GM12872 (cell line): ENCODE results near the gene PCNX4.
A peak's percentile ranks its signal among the peaks of the same experiment; 100 is the strongest.

Experiments used
- TF ChIP-seq, protein P1 (sequence below): IDR thresholded peaks from 3 replicates; pipeline ENCODE4 v1.5.1; 2011; ENCODE audit warnings: low read depth, mild to moderate bottlenecking, low read length, moderate library complexity; ENCODE audit not compliant: insufficient read depth

PCNX4 gene

DNA sequence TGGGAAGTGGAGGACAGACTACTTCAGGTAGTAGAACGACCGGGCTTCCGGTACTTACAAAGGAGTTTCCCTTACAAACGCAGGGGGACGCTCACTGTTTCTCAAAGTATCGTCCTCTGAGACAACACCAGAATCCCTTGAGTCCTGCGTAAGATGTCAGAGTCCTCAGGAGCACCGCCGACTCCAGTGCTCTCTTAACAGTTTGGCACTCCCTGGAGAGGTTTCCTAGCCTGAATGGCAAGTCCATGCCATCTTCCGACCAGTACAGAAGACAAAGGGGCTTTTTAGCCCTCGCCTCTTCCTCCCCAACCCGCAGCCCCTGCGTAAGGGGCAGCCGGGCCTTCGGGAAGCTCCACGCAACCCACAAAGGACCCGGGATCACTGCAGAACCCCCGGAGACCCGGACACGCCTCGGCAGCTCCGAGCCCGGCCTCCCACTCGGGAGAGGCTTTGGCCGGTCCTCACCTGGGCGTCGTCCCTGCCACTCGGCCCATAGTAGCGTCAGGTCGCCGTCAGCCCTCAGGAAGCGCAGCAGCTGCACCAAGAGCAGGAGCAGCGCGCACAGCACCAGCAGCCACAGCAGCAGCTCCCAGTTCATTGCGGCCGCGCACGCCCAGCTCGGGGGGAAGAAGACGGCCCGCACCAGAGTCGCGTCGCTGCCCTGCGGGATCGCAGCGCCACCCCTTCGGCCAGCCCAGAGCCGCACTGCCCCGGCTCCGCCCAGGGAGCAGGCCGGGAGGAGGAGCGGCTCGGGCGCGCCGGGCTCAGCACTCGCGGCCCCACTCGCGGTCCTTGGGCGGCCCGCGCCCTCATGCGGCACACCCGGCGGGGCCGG, 73.2 kb downstream of the PCNX4 start, which contains the start of gene DHRS7:
Gene DHRS7 (minus strand): TSS at position 687 of the 835 bp plus-strand sequence. CDS start 89 bp downstream, at position 598.
- TF ChIP-seq, protein P1, sequence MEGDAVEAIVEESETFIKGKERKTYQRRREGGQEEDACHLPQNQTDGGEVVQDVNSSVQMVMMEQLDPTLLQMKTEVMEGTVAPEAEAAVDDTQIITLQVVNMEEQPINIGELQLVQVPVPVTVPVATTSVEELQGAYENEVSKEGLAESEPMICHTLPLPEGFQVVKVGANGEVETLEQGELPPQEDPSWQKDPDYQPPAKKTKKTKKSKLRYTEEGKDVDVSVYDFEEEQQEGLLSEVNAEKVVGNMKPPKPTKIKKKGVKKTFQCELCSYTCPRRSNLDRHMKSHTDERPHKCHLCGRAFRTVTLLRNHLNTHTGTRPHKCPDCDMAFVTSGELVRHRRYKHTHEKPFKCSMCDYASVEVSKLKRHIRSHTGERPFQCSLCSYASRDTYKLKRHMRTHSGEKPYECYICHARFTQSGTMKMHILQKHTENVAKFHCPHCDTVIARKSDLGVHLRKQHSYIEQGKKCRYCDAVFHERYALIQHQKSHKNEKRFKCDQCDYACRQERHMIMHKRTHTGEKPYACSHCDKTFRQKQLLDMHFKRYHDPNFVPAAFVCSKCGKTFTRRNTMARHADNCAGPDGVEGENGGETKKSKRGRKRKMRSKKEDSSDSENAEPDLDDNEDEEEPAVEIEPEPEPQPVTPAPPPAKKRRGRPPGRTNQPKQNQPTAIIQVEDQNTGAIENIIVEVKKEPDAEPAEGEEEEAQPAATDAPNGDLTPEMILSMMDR: peak; percentile 51

DNA sequence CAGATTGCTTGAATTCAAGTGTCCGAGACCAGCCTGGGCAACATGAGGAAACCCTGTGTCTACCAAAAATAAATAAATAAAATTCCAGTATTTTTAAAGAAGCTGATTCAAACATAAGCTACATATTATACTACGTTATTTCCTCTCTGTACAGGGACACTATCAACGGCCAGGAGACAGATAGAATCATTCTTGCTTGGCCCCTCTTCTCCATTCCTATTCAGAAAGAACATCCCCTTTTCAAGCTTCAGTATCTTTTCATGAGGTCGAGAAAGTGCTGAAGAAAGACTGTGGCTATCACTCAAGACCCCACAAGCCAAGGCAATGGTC, 73.8 kb downstream of the PCNX4 start:
- TF ChIP-seq, protein P1: peak; percentile 26; the same call in 1 of the 3 replicates

DNA sequence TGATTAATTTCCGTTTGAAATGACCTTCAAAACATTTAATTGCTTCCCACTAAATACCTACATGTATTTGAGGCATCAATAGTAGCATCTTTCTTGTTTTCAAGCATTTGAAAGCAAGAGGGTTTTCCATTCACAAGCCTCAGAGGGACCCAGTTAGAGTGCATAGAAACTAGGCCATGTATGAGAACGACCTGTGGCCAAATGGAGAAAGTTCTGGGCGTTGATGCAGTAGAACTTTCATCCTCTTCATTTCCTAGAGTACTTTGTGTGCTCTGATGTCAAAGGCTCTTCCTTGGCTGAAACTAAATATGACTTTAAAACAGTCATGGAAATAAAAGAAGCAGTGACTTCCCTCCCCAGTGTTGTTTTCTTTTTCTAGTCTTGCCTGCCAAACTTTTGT, 74.4 kb downstream of the PCNX4 start:
- TF ChIP-seq, protein P1: 0 out of 3 replicates have a peak, but pooled peaks have one; percentile 0

DNA sequence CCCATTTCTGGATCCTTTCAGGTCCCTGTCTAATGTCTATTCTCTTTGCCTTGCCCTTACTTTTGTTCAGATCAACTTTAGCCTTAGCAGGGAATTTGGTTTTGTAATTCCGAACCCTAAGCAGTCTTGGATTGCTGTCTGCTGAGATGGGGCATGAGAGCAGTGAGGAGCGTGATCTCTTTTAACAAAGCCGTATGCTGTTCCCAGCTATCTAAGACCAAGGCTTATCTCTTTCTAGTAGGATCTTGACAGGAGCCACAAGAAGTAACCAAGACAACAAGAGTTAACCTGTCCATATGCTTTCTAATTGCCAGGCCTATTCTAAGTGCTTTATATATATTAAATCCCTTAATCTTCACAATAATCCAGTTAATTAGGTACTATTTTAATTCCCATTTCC, 78.0 kb downstream of the PCNX4 start:
- TF ChIP-seq, protein P1: no peak

DNA sequence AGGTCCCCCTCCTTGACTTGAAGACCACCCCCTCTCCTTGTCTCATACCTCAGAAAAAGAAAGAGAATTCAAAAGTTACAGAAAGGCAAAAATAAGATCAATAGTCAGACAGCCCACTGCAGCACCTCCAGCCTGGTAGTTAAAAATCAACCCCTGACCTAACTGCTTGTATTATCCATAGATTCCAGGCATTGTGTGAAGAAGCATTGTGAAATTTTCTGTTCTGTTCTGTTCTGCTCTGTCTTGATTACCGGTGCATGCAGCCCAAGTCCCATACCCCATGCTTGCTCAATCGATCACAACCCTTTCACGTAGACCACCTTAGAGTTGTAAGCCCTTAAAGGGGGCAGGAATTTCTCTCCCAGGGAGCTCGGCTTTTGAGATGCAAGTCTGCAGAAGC, 79.2 kb downstream of the PCNX4 start:
- TF ChIP-seq, protein P1: no peak

DNA sequence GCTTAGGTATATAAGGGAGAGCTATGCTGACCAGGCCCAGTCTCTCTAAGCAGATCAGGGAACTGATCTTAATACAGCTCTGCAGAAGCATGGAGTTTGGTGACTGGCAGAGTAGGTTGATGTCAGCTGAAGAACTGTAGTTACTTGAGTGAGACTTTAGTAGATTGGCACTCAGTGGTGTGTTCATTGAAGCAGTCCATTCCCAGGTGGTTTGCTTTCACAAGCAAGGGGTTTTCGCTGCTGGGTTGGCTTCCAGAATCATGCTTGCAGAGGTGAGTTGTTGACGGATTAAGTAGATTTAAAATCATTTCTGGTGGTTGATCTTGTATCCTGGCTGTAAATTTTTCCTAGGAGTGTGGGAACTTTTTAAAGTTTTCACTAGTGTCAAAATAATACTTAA, 80.0 kb downstream of the PCNX4 start:
- TF ChIP-seq, protein P1: no peak

DNA sequence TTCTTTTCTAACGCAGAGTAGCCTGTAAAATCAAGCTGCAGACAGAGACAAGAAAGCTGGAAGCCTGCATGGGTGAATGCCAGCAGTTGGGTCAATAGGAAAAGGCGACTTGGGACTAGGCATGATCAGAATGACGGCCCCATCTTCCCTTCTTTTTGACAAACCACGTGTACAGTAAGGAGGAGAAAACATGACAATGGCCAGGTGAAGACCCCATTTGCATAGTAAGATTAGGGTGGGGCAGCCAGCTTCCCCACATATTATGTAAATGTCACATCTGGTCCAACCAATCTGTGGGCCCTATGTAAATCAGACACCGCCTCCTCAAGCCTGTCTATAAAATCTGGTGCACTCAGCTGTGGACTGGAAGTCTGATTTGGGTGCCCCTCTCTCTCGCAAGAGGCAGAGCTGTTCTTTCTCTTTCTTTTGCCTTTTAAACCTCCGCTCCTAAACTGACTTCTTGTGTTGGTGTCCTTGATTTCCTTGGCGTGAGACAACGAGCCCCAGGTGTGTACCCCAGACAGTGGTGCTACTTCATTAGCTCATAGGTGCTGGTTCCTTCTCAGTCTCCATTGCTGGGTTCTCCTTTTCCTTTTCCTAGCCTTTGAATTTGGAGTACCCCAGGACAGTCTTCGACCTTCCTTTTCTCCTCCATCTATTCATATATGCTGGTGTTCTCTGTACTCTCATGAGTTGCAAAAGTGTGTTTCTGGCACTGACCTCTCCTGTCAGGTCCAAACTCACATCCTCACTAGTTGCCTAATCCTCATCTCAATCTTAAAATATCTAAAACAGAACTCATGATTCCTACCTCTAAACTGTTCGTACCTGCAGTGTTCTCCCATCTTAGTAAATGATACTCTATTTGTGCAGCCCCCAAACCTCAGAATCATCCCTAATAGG, 82.9 kb downstream of the PCNX4 start:
- TF ChIP-seq, protein P1: no peak
